Stimulated activated CD4-positive, alpha-beta T cell treated with anti-CD3 and anti-CD28 coated beads, Interleukin-12 subunit alpha, Interleukin-12 subunit beta, amount 100 ng/mL, for 24 hours (primary cell): ENCODE measurements around the gene SYT1.

ENCODE experiments used
- DNase-seq, 2 experiments: peaks; one replicate each; pipeline ENCODE4 v3.0.0-alpha.2; 2020; ENCODE audit warnings: low read depth in 2 of 2

The SYT1 gene

GRCh38 chr12:79217306-79217705, 352.7 kb downstream of the SYT1 start:
- DNase-seq, result no peak

GRCh38 chr12:79223210-79223609, 358.6 kb downstream of the SYT1 start:
- no peak for DNase-seq

- no peak for DNase-seq
These were observed 359.2 kb downstream of the SYT1 start for GRCh38 chr12:79223761-79224160.

GRCh38 chr12:79227091-79227490, 362.5 kb downstream of the SYT1 start:
- DNase-seq, result no peak

- DNase-seq, result no peak
These were observed 363.1 kb downstream of the SYT1 start for GRCh38 chr12:79227646-79228045.

- no peak for DNase-seq
These were observed 368.8 kb downstream of the SYT1 start for GRCh38 chr12:79233341-79233781.

- no peak for DNase-seq
These were observed 372.3 kb downstream of the SYT1 start for GRCh38 chr12:79236920-79237319.

- no peak for DNase-seq
These were observed 373.7 kb downstream of the SYT1 start for GRCh38 chr12:79238246-79238645.

GRCh38 chr12:79247494-79247893, 382.9 kb downstream of the SYT1 start:
- no peak for DNase-seq

- DNase-seq, result no peak
These were observed 385.6 kb downstream of the SYT1 start for GRCh38 chr12:79250186-79250585.

- no peak for DNase-seq
These were observed 386.6 kb downstream of the SYT1 start for GRCh38 chr12:79250960-79251755.

GRCh38 chr12:79252358-79253075, 387.9 kb downstream of the SYT1 start:
- DNase-seq, result no peak

- no peak for DNase-seq
These were observed 390.7 kb downstream of the SYT1 start for GRCh38 chr12:79255288-79255687.

- no peak for DNase-seq
These were observed 396.3 kb downstream of the SYT1 start for GRCh38 chr12:79260923-79261322.

GRCh38 chr12:79262938-79263337, 398.4 kb downstream of the SYT1 start:
- DNase-seq, result no peak

- no peak for DNase-seq
These were observed 402.0 kb downstream of the SYT1 start for GRCh38 chr12:79266343-79267144.

- no peak for DNase-seq
These were observed 403.0 kb downstream of the SYT1 start for GRCh38 chr12:79267580-79267979.

GRCh38 chr12:79274501-79275064, 410.0 kb downstream of the SYT1 start:
- no peak for DNase-seq

- DNase-seq, result no peak
These were observed 411.1 kb downstream of the SYT1 start for GRCh38 chr12:79275631-79276030.

- DNase-seq, result no peak
These were observed 418.8 kb downstream of the SYT1 start for GRCh38 chr12:79283364-79283763.

GRCh38 chr12:79288911-79289310, 424.3 kb downstream of the SYT1 start:
- no peak for DNase-seq

GRCh38 chr12:79291711-79292110, 427.1 kb downstream of the SYT1 start:
- no peak for DNase-seq
